Osteoblast (primary cell): ENCODE measurements around the gene ARMC3. TPM values are rescaled to one million over a fixed set of nuclear protein-coding genes. Genes with fewer than 3 reads are reported as not detected.

Experiments
- DNase-seq: peaks from one replicate; pipeline ENCODE4 v3.0.0; 2011; ENCODE audit warnings: low spot score, mixed read lengths; ENCODE audit not compliant: insufficient read length; ENCODE audit errors: missing footprints
- H2AFZ ChIP-seq: 2 replicates; pipeline ENCODE4 v1.6.0; 2011; ENCODE audit warnings: mild to moderate bottlenecking, low read length
- H3K27ac ChIP-seq: 2 replicates; pipeline ENCODE4 v1.5.1; 2011; ENCODE audit warnings: mild to moderate bottlenecking, low read depth, low read length, moderate library complexity
- H3K27me3 ChIP-seq: 2 replicates; pipeline ENCODE4 v1.6.0; 2012; ENCODE audit warnings: mild to moderate bottlenecking, control low read depth, inconsistent platforms, low read length, moderate library complexity; ENCODE audit not compliant: insufficient read depth
- H3K36me3 ChIP-seq: 2 replicates; pipeline ENCODE4 v1.5.1; 2011; ENCODE audit warnings: mild to moderate bottlenecking, low read length, control low read depth, moderate library complexity; ENCODE audit not compliant: insufficient read depth
- H3K4me1 ChIP-seq: 2 replicates; pipeline ENCODE4 v1.5.1; 2011; ENCODE audit warnings: mild to moderate bottlenecking, low read length, control low read depth, moderate library complexity; ENCODE audit not compliant: insufficient read depth
- H3K4me2 ChIP-seq: 2 replicates; pipeline ENCODE4 v1.6.0; 2011; ENCODE audit warnings: mild to moderate bottlenecking, low read length; ENCODE audit not compliant: insufficient read depth
- H3K4me3 ChIP-seq: fragments of 200-600 bp; sonication (generic); 3 replicates; pipeline ENCODE4 v1.5.1; 2012; ENCODE audit warnings: mild to moderate bottlenecking, low read length, inconsistent platforms; ENCODE audit not compliant: insufficient read depth
- H3K79me2 ChIP-seq: 2 replicates; pipeline ENCODE4 v1.6.0; 2012; ENCODE audit warnings: mild to moderate bottlenecking, low read length, control low read depth, inconsistent platforms; ENCODE audit not compliant: insufficient read depth
- H3K9me3 ChIP-seq: 2 replicates; pipeline ENCODE4 v1.5.1; 2011; ENCODE audit warnings: low read depth, low read length, control low read depth
- H4K20me1 ChIP-seq: 2 replicates; pipeline ENCODE4 v1.6.0; 2012; ENCODE audit warnings: mild to moderate bottlenecking, low read length, control low read depth; ENCODE audit not compliant: insufficient read depth
- total RNA-seq: library from RNA; depleted of rRNA; stranded (reverse); fragments of >200 nt; gene quantifications from 2 replicates; pipeline ENCODE4 v1.2.3, GENCODE V29; 2012
- TF ChIP-seq, protein P1 (sequence below): IDR thresholded peaks from 2 replicates; pipeline ENCODE4 v1.5.1; 2011; ENCODE audit warnings: mild to moderate bottlenecking, low read depth, low read length, moderate library complexity; ENCODE audit errors: extremely low read depth

Gene ARMC3
- total RNA-seq, 1 donor, result under 0.01 TPM

DNA sequence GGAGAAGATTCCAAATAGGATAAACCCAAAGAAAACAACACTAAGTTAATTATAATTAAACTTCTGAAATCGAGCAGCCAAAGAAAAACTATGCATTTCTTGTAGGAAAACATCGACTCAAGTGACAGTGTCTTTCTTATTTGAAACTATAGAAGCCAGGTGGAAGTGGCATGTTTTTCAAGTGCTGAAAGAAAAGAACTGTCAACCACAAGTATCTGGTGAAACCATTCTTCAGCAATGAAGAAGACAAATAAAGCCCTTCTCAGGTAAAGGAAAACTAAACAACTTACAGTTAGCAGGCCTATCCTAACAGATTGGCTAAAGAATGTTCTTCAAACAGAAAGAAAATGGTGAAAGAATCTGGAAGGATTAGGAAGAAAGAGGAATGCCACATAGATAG is 96.1 kb downstream of the ARMC3 start:
- no peak overlapping the region for H3K27ac ChIP-seq
- no peaks in the 10 kb centered on the region for H3K27me3 ChIP-seq
- H3K36me3 ChIP-seq, result no peaks in the 10 kb centered on the region
- no peak overlapping the region for H3K4me3 ChIP-seq
- H3K9me3 ChIP-seq, result no peaks in the 10 kb centered on the region
- TF ChIP-seq, protein P1, sequence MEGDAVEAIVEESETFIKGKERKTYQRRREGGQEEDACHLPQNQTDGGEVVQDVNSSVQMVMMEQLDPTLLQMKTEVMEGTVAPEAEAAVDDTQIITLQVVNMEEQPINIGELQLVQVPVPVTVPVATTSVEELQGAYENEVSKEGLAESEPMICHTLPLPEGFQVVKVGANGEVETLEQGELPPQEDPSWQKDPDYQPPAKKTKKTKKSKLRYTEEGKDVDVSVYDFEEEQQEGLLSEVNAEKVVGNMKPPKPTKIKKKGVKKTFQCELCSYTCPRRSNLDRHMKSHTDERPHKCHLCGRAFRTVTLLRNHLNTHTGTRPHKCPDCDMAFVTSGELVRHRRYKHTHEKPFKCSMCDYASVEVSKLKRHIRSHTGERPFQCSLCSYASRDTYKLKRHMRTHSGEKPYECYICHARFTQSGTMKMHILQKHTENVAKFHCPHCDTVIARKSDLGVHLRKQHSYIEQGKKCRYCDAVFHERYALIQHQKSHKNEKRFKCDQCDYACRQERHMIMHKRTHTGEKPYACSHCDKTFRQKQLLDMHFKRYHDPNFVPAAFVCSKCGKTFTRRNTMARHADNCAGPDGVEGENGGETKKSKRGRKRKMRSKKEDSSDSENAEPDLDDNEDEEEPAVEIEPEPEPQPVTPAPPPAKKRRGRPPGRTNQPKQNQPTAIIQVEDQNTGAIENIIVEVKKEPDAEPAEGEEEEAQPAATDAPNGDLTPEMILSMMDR, result no peak
- H4K20me1 ChIP-seq, result no peaks in the 10 kb centered on the region
- no peak overlapping the region for H3K4me2 ChIP-seq
- no peaks in the 10 kb centered on the region for H3K79me2 ChIP-seq
- no peak for DNase-seq
- no peak overlapping the region for H2AFZ ChIP-seq
- H3K4me1 ChIP-seq, result no peaks in the 10 kb centered on the region

DNA sequence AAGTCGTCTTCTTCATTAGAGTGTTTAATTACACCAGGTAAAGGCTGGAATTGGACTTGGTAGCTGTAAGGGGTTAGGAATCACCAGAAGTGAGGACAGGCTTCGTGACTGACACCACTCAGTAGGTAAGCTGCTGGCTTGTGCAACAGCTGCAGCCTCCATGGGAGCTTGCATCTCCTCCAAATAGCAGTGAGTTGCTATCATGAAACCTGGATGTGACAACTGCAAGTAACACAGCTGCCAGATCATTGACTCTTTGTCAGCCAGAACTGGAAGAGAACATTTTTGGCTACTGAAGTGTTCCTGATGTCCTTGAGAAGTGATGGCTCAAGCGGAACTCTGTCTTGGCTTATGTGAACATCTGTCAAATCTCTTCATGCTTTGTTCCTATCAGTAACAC is 103.5 kb downstream of the ARMC3 start:
- no peaks in the 10 kb centered on the region for H3K36me3 ChIP-seq
- no peak for DNase-seq
- no peaks in the 10 kb centered on the region for H3K79me2 ChIP-seq
- H3K4me3 ChIP-seq, result no peak overlapping the region
- no peaks in the 10 kb centered on the region for H3K27me3 ChIP-seq
- H3K4me1 ChIP-seq, result no peaks in the 10 kb centered on the region
- no peaks in the 10 kb centered on the region for H4K20me1 ChIP-seq
- no peaks in the 10 kb centered on the region for H3K9me3 ChIP-seq
- no peak overlapping the region for H3K27ac ChIP-seq
- no peak overlapping the region for H2AFZ ChIP-seq
- TF ChIP-seq, protein P1, result no peak
- H3K4me2 ChIP-seq, result no peak overlapping the region

DNA sequence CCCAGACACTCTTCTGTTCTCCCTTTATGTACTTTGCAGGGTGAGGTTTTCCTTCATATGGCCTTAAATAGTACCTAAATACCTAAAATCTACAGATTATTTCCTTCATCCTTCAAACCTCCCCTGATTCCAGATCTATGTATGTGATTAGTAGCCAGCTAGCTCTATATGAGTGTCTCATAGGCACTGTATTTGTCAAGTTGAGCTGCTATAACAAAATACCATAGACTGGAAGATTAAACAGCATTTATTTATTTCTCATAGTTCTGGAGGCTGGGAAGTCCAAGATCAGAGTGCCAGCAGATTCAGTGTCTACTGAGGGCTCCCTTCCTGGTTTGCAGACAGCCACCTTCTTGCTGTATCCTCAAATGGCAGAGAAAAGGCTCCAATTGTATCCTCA is 106.9 kb downstream of the ARMC3 start:
- no peaks in the 10 kb centered on the region for H3K9me3 ChIP-seq
- H3K4me2 ChIP-seq, result no peak overlapping the region
- H3K36me3 ChIP-seq, result no peaks in the 10 kb centered on the region
- H3K4me1 ChIP-seq, result no peaks in the 10 kb centered on the region
- no peak overlapping the region for H3K4me3 ChIP-seq
- H3K27me3 ChIP-seq, result no peaks in the 10 kb centered on the region
- H2AFZ ChIP-seq, result no peak overlapping the region
- no peak overlapping the region for H3K27ac ChIP-seq
- no peaks in the 10 kb centered on the region for H4K20me1 ChIP-seq
- H3K79me2 ChIP-seq, result no peaks in the 10 kb centered on the region
- TF ChIP-seq, protein P1, result no peak
- DNase-seq, result no peak

DNA sequence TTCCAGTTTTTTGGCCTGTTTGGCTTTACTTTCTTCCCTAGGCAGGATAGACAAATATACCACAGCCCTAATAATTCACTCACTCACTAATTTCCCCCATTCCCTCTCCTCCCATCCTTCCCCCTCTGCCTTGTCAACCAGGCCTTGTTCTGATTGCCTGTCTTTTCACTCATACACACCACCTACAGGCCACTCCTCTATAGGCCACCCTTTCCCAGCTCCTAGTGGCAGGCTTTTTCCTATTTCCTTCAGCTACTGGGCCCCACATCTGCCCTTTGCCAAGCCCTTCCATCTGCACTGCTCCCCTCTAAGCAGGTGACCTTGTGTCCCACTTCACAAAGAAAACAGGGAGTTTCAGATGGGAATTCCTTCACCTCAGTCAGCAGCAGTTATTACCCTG is 107.7 kb downstream of the ARMC3 start:
- H3K27me3 ChIP-seq, result no peaks in the 10 kb centered on the region
- no peaks in the 10 kb centered on the region for H4K20me1 ChIP-seq
- H3K36me3 ChIP-seq, result no peaks in the 10 kb centered on the region
- no peak overlapping the region for H2AFZ ChIP-seq
- no peak for DNase-seq
- no peak overlapping the region for H3K4me3 ChIP-seq
- no peak overlapping the region for H3K4me2 ChIP-seq
- H3K27ac ChIP-seq, result no peak overlapping the region
- TF ChIP-seq, protein P1, result peak; percentile 32
- no peaks in the 10 kb centered on the region for H3K4me1 ChIP-seq
- H3K9me3 ChIP-seq, result no peaks in the 10 kb centered on the region
- no peaks in the 10 kb centered on the region for H3K79me2 ChIP-seq
